Measurements from ENCODE around the gene FANCC.

GRCh38 chr9:95125652-95126051, 191.9 kb downstream of the FANCC start:
- TF ChIP-seq EZH2phosphoT487 (IDR thresholded peaks at IDR 0.05; ENCODE audit: insufficient read depth, low read depth) (no peak), EZH2 (IDR thresholded peaks at IDR 0.05; ENCODE audit: insufficient read depth, poor library complexity, severe bottlenecking) (no peak)
